Smooth muscle cell (in vitro differentiated cells): ENCODE measurements around the gene LCP1. TPM values are rescaled to one million over a fixed set of nuclear protein-coding genes. Genes with fewer than 3 reads are reported as not detected.

Experiments
- DNase-seq: peaks from one replicate; lab custom pipeline; 2025; ENCODE audit not compliant: unreplicated experiment; lab: John Stamatoyannopoulos, UW
- H2AFZ ChIP-seq: fragments of 200-600 bp; sonication (generic); 2 replicates; pipeline ENCODE4 v1.6.0; 2016; ENCODE audit warnings: antibody characterized with exemption, low read depth, mild to moderate bottlenecking
- H3F3A ChIP-seq: fragments of 200-600 bp; sonication (generic); 2 replicates; pipeline ENCODE4 v1.6.0; 2017; ENCODE audit warnings: antibody characterized with exemption, low read depth
- H3K27ac ChIP-seq: fragments of 200-600 bp; sonication (generic); 2 replicates; pipeline ENCODE4 v1.5.1; 2016; ENCODE audit warnings: low read depth, mild to moderate bottlenecking
- H3K27me3 ChIP-seq: fragments of 200-600 bp; sonication (generic); 2 replicates; pipeline ENCODE4 v1.6.1; 2016; ENCODE audit warnings: low read depth, mild to moderate bottlenecking
- H3K36me3 ChIP-seq: fragments of 200-600 bp; sonication (generic); 2 replicates; pipeline ENCODE4 v1.5.1; 2016; ENCODE audit warnings: low read depth
- H3K4me1 ChIP-seq: fragments of 200-600 bp; sonication (generic); 2 replicates; pipeline ENCODE4 v1.5.1; 2016; ENCODE audit warnings: low read depth
- H3K4me2 ChIP-seq: fragments of 200-600 bp; sonication (generic); 2 replicates; pipeline ENCODE4 v1.6.0; 2016; ENCODE audit warnings: mild to moderate bottlenecking
- H3K4me3 ChIP-seq: fragments of 200-600 bp; sonication (generic); 2 replicates; pipeline ENCODE4 v1.5.1; 2016; ENCODE audit warnings: mild to moderate bottlenecking
- H3K79me2 ChIP-seq: fragments of 200-600 bp; sonication (generic); 2 replicates; pipeline ENCODE4 v1.6.0; 2016; ENCODE audit warnings: low read depth, mild to moderate bottlenecking
- H3K9ac ChIP-seq: fragments of 200-600 bp; sonication (generic); 2 replicates; pipeline ENCODE4 v1.6.0; 2016; ENCODE audit warnings: low read depth
- H3K9me3 ChIP-seq: fragments of 200-600 bp; sonication (generic); replicated peaks from 2 replicates; pipeline ENCODE4 v1.5.1; 2016; ENCODE audit warnings: low read depth
- H4K20me1 ChIP-seq: fragments of 200-600 bp; sonication (generic); 2 replicates; pipeline ENCODE4 v1.6.0; 2016; ENCODE audit warnings: low read depth
- CTCF ChIP-seq: fragments of 200-600 bp; sonication (generic); IDR thresholded peaks from 2 replicates; pipeline ENCODE4 v1.5.1; 2017; ENCODE audit warnings: borderline replicate concordance, mild to moderate bottlenecking, antibody characterized with exemption; ENCODE audit not compliant: insufficient read depth, poor library complexity, severe bottlenecking
- WGBS: methylation state at CpG from one replicate; pipeline ENCODE4 v1.1.7; 2016; ENCODE audit warnings: low lambda C conversion rate; 5-methylcytosine and 5-hydroxymethylcytosine counted together
- polyA plus RNA-seq: library from polyadenylated mRNA; unstranded; fragments of >200 nt; fragmentation: Nextera tagmentation; extraction: Ambion mirVana; gene quantifications from 2 replicates; pipeline ENCODE4 v1.2.1, GENCODE V29; 2016
- total RNA-seq: library from RNA; depleted of rRNA; stranded (reverse); fragments of >200 nt; gene quantifications from 2 replicates; pipeline ENCODE4 v1.2.3, GENCODE V29; 2014

The LCP1 gene
- total and polyA plus RNA-seq, 2 experiments from 2014 or later, result 7.6 to 38.7 TPM

- no peak for DNase-seq
- Histone ChIP-seq H3K9ac (no peak overlapping the region), H3K4me1 (no peaks in the 10 kb centered on the region), H3K36me3 (no peaks in the 10 kb centered on the region), H3K27ac (no peak overlapping the region), H3K4me2 (no peak overlapping the region), H3K9me3 (no peaks in the 10 kb centered on the region), H4K20me1 (no peaks in the 10 kb centered on the region), H3K4me3 (no peak overlapping the region), H3F3A (no peaks in the 10 kb centered on the region), H3K27me3 (no peaks in the 10 kb centered on the region), H3K79me2 (no peaks in the 10 kb centered on the region), H2AFZ (no peak overlapping the region)
- WGBS, result 90% methylated on average over 4 of the region's 4 CpGs
- no peak for TF ChIP-seq CTCF
Measured at GRCh38 chr13:46143184-46143701, 38.7 kb downstream of the LCP1 start.

DNA sequence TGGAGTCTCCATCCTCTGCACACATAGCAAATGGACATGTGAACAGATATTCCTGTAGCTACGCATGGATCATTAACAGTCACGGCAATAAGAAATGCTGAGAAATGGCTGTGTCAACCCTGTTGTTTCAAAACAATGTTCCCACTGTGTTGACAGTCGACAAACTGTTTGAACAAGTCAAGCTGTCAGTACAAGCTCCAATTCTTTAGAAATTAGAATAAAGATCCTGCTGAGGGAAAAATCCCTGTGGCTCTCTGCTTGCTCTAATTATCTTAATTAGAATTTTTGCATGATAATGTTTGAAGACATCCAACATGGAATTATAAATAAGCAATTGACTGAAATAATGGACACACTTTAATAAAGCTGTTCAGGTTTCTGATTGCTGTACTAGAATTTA lies 39.2 kb downstream of the LCP1 start:
- H3K4me1 ChIP-seq, result no peaks in the 10 kb centered on the region
- H3K4me2 ChIP-seq, result no peak overlapping the region
- H2AFZ ChIP-seq, result no peak overlapping the region
- no peak overlapping the region for H3K4me3 ChIP-seq
- H3K27ac ChIP-seq, result no peak overlapping the region
- H3K9me3 ChIP-seq, result no peaks in the 10 kb centered on the region
- H3K27me3 ChIP-seq, result no peaks in the 10 kb centered on the region
- H3F3A ChIP-seq, result no peaks in the 10 kb centered on the region
- no peak overlapping the region for H3K9ac ChIP-seq
- H4K20me1 ChIP-seq, result no peaks in the 10 kb centered on the region
- WGBS, result 94% methylated on average over 3 of the region's 3 CpGs
- no peak for TF ChIP-seq CTCF
- no peaks in the 10 kb centered on the region for H3K79me2 ChIP-seq
- no peak for DNase-seq
- H3K36me3 ChIP-seq, result no peaks in the 10 kb centered on the region

GRCh38 chr13:46140044-46140443 lies 41.9 kb downstream of the LCP1 start:
- no peaks in the 10 kb centered on the region for H3K36me3 ChIP-seq
- H3K79me2 ChIP-seq, result no peaks in the 10 kb centered on the region
- no peaks in the 10 kb centered on the region for H4K20me1 ChIP-seq
- no peak for DNase-seq
- no peak overlapping the region for H3K9ac ChIP-seq
- no peak overlapping the region for H3K4me3 ChIP-seq
- H3K9me3 ChIP-seq, result no peaks in the 10 kb centered on the region
- H3K4me1 ChIP-seq, result no peaks in the 10 kb centered on the region
- H3K27ac ChIP-seq, result no peak overlapping the region
- H3K27me3 ChIP-seq, result no peaks in the 10 kb centered on the region
- 80% methylated on average over 2 of the region's 2 CpGs for WGBS
- H3K4me2 ChIP-seq, result no peak overlapping the region
- no peak for TF ChIP-seq CTCF
- no peaks in the 10 kb centered on the region for H3F3A ChIP-seq
- no peak overlapping the region for H2AFZ ChIP-seq

DNA sequence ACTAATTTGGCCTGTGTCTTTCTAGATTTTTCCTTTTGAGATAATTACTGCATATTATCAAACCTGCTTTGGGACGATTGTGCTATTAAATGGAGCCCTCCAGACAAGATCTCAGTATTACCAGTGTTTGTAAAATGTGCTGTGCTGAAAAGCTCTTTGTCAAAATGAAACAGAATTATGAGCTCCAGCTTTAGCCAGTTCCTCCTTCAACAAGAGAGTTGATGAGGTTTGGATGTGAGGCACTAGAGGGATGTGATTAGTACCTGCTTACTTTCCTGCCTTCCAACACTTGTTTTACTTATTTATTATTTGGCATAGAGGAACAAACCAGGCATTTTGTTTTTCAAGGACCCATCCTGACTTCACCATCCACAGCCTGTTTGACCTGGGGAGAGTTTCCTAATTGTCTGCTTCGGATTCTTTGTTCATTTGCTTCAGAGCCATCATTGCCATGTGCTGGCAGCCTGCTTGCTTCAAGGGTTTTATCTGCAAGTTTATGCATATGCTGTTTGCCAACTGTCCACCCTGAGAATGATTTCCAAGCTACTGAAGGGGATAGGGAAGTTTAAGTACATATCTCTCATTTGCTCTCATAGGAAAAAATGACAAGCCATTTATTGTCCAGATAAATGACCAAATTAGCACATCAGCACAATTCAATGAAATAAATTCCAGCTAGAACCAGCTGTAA lies 44.2 kb downstream of the LCP1 start:
- Histone ChIP-seq H3K4me1 (no peaks in the 10 kb centered on the region), H3K9me3 (no peaks in the 10 kb centered on the region), H4K20me1 (no peaks in the 10 kb centered on the region), H3K79me2 (no peaks in the 10 kb centered on the region), H3K27ac (no peak overlapping the region), H3K27me3 (no peaks in the 10 kb centered on the region), H3K9ac (no peak overlapping the region), H3K4me2 (no peak overlapping the region), H2AFZ (no peak overlapping the region), H3K4me3 (no peak overlapping the region), H3F3A (no peaks in the 10 kb centered on the region), H3K36me3 (no peaks in the 10 kb centered on the region)
- TF ChIP-seq CTCF, result no peak
- DNase-seq, result no peak
- 89% methylated on average over 2 of the region's 2 CpGs for whole genome bisulfite sequencing
